Measurements from ENCODE around the gene LHPP. TPM values are rescaled to one million over a fixed set of nuclear protein-coding genes. Genes with fewer than 3 reads are reported as not detected.

The LHPP gene
- total and polyA plus RNA-seq, 2 experiments from 2014 or later, result 27.4 to 40.2 TPM

DNA sequence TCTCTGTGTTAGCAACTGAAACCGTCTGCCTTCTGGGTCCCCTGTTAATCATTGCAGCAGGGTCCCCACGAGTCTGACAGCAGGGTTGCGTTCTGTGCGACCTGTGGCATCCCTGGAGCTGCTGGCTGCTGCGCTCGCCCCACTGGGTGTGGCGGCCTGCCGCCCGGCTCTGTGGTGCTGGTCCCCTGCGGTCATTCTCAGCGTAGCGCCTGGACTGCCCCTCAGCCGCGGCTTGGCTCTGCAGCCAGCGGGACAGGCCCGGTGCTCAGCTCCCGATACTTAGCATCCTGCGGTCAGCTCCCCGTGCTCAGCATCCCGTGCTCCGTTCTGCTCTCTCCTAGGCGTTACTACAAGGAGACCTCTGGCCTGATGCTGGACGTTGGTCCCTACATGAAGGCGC is 35.0 kb downstream of the LHPP start:
- Histone ChIP-seq H3K9me2 (ENCODE audit: insufficient read depth) (no peaks in the 10 kb centered on the region), H3K4me1 (ENCODE audit: insufficient read depth) (peaks cover 20% of the 10 kb centered on the region), H3K27me3 (ENCODE audit: insufficient read depth) (no peaks in the 10 kb centered on the region), H3K4me3 (no peak overlapping the region), H3K79me2 (replicated peaks; ENCODE audit: insufficient read depth) (no peaks in the 10 kb centered on the region), H3K27ac (ENCODE audit: low read depth) (no peak overlapping the region), H4K20me1 (replicated peaks; ENCODE audit: insufficient read depth) (no peaks in the 10 kb centered on the region; the same call in 1 of the 2 replicates), H2AFZ (no peak overlapping the region), H3K4me2 (0 out of 2 replicates have a peak overlapping the region, but pooled peaks have one; percentile 51), H3K36me3 (ENCODE audit: insufficient read depth) (peaks cover 9% of the 10 kb centered on the region), H3F3A (replicated peaks; ENCODE audit: low read depth) (0 out of 2 replicates have a peak, but pooled peaks cover 5% of the 10 kb centered on the region)
- peaks cover 14% of the 10 kb centered on the region for H3K9me3 Mint-ChIP-seq
- DNase-seq (ENCODE audit: low spot score), result no peak
- H3K36me3 Mint-ChIP-seq (ENCODE audit: low read depth), result peaks cover 37% of the 10 kb centered on the region
- TF ChIP-seq, protein P1, sequence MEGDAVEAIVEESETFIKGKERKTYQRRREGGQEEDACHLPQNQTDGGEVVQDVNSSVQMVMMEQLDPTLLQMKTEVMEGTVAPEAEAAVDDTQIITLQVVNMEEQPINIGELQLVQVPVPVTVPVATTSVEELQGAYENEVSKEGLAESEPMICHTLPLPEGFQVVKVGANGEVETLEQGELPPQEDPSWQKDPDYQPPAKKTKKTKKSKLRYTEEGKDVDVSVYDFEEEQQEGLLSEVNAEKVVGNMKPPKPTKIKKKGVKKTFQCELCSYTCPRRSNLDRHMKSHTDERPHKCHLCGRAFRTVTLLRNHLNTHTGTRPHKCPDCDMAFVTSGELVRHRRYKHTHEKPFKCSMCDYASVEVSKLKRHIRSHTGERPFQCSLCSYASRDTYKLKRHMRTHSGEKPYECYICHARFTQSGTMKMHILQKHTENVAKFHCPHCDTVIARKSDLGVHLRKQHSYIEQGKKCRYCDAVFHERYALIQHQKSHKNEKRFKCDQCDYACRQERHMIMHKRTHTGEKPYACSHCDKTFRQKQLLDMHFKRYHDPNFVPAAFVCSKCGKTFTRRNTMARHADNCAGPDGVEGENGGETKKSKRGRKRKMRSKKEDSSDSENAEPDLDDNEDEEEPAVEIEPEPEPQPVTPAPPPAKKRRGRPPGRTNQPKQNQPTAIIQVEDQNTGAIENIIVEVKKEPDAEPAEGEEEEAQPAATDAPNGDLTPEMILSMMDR (conservative IDR thresholded peaks at IDR 0.05; ENCODE audit: low read depth in 2 of 2), result no peak
- TF ChIP-seq EZH2phosphoT487 (IDR thresholded peaks at IDR 0.05; ENCODE audit: unreplicated experiment), result no peak
- TF ChIP-seq STAT1 (IDR thresholded peaks at IDR 0.05; ENCODE audit: unreplicated experiment), result no peak
- TF ChIP-seq EZH2 (IDR thresholded peaks at IDR 0.05; ENCODE audit: low read depth, unreplicated experiment), result no peak
- TF ChIP-seq NANOG (IDR thresholded peaks at IDR 0.05; ENCODE audit: borderline replicate concordance), result no peak
- TF ChIP-seq, protein P2, sequence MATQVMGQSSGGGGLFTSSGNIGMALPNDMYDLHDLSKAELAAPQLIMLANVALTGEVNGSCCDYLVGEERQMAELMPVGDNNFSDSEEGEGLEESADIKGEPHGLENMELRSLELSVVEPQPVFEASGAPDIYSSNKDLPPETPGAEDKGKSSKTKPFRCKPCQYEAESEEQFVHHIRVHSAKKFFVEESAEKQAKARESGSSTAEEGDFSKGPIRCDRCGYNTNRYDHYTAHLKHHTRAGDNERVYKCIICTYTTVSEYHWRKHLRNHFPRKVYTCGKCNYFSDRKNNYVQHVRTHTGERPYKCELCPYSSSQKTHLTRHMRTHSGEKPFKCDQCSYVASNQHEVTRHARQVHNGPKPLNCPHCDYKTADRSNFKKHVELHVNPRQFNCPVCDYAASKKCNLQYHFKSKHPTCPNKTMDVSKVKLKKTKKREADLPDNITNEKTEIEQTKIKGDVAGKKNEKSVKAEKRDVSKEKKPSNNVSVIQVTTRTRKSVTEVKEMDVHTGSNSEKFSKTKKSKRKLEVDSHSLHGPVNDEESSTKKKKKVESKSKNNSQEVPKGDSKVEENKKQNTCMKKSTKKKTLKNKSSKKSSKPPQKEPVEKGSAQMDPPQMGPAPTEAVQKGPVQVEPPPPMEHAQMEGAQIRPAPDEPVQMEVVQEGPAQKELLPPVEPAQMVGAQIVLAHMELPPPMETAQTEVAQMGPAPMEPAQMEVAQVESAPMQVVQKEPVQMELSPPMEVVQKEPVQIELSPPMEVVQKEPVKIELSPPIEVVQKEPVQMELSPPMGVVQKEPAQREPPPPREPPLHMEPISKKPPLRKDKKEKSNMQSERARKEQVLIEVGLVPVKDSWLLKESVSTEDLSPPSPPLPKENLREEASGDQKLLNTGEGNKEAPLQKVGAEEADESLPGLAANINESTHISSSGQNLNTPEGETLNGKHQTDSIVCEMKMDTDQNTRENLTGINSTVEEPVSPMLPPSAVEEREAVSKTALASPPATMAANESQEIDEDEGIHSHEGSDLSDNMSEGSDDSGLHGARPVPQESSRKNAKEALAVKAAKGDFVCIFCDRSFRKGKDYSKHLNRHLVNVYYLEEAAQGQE (IDR thresholded peaks at IDR 0.05; ENCODE audit: unreplicated experiment), result no peak
- no peak for TF ChIP-seq ZNF114 (CRISPR knock-in tag; IDR thresholded peaks at IDR 0.05)
- TF ChIP-seq ZNF462 (CRISPR knock-in tag; IDR thresholded peaks at IDR 0.05), result no peak
- TF ChIP-seq ETS1 (IDR thresholded peaks at IDR 0.05), result no peak
- no peak for TF ChIP-seq JUNB (IDR thresholded peaks at IDR 0.05; ENCODE audit: unreplicated experiment)
- TF ChIP-seq POLR2AphosphoS5 (IDR thresholded peaks at IDR 0.05; ENCODE audit: low read depth), result no peak
- TF ChIP-seq ZNF331 (CRISPR knock-in tag; IDR thresholded peaks at IDR 0.05; ENCODE audit: low read depth), result no peak
- TF ChIP-seq CREB1 (CRISPR knock-in tag; IDR thresholded peaks at IDR 0.05; ENCODE audit: low read depth), result no peak
- no peak overlapping the region for H3K4me3 Mint-ChIP-seq
- H3K4me1 Mint-ChIP-seq, result peaks cover 36% of the 10 kb centered on the region
- peak; percentile 64 for ATAC-seq
- peaks cover 8% of the 10 kb centered on the region for H3K27me3 Mint-ChIP-seq (ENCODE audit: insufficient read depth, low read depth, poor library complexity)
- 0 out of 2 replicates have a peak overlapping the region, but pooled peaks have one; percentile 21 for H3K27ac Mint-ChIP-seq

All from GM23338 (cell line).